Raji (cell line): ENCODE measurements around the gene MAEA.

Experiments used
- POLR2A ChIP-seq: IDR thresholded peaks from 2 replicates; pipeline ENCODE4 v1.6.1; 2011; ENCODE audit warnings: low read depth, low read length, control low read depth; ENCODE audit not compliant: insufficient read depth

The MAEA gene

DNA sequence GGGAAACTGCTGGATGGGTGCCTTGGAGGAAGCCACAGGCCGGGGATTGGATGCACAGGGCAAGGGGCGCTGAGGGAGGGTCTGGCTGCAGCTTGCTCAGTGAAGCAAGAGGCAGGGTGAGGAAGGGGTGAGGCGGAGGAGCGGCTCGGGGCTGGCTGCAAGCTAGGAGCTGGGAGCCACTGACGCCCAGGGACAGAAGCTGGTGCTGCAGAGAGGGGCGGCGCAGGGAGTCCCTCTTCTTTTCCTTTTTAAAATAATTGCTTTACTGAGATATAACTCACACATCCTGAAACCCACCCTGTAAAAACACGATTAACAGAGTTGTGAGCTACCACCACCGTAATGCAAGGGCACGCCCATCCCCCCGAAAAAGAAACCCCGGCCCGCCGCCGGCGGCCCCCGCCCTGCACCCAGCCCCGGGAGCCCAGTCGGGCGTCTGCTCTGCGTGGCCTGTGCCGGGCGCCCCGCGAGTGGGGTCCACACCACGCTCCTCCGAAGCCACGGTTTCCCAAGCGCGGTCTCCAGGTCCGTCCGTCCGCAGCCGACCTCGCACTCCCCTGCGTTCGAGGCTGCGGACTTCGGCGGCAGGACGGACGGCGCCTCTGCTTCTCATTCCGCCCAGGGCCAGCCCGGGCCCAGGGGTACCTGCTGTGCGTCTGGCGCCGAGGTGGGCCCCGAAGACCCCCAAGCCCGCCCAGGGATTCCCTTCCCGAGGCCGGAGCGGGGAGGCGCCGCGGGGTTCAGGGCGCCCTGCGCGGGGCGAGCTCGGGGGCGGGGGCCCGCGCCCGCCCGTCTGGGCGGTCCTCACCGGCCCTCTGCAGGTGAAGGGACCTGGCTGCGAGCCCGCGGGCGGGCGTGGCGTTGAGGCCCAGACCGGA is 56.5 kb downstream of the MAEA start:
- TF ChIP-seq POLR2A: no peak; the same call in 1 of the 2 replicates

DNA sequence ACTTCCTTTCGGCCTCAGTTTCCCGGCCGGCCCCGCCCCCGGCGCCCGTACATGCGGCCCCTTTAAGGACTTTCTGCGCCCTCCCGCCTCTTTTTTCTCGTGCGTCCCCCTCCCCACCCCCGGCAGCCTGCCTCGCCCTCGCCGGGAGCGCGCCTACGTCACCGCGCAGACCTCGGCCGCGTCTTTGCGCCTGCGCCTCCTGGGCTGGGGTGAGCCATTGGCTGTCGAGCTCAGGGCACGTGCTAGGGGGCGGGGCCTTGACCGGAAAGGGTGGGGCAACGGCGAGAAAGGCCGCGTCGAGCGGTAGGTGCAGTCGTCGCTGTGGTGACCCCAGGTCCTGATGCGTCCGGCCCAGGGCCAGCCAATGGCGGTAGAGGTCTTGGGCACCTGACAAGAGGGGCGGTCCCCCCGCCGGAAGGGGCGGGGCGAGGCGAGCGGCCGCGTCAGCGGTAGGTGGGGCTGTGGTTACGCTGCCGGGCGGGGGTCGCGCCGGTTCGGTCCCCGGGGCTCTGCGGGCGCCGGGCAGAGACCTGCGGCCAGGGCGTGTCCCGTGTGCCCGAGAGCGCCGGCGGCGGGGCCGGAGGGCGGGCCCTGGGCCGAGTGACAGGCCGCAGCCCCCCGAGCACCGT is 57.2 kb downstream of the MAEA start, which contains the start of gene UVSSA:
Gene UVSSA (plus strand): TSS at position 428 of the 629 bp plus-strand sequence. CDS start 884 bp downstream, outside the sequence.
- TF ChIP-seq POLR2A: peak; percentile 68

DNA sequence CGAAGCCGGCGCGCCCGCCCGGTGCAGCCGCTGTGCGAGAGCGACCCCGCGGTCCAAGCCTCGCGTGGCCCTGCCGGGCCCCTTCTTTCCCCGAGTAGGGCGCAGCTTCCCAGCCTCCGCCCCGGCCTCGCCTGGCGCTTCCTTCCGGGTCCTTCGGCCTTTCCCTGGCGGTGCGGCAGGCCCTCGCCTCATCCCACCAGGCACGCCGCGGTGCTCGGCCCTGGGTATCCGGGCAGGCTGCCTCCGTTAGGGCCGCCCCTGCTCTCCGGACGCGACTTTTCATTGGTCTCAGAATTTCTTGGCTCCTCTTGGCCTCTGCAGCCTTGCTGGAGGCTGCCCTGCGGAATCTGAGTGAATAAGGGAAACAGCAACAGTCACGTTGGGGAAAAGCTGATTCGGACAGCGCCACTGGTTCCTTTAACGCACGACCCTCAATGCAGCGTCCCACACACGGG is 57.7 kb downstream of the MAEA start:
- peak; percentile 41 for TF ChIP-seq POLR2A

DNA sequence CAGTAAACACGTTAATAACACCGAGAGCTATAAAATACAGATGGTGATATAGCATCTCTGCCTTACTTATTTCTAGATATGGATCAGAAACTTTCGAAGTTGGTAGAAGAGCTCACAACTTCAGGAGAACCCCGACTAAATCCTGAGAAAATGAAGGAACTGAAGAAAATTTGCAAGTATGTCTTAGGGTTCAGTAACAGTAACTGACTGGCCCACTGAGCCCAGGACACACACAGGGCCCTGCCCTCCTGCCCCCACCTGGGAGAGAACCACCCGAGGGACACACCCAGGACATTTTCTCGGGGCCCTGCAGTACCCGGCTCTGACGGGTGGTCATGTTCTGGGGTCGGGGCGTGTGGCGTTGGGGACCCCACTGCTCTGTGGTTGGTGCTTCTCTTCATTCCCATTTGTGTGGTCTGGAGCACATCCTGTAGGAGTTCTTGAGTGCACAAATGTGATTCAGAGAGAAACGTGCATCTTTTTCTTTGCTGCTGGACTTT is 58.4 kb downstream of the MAEA start:
- TF ChIP-seq POLR2A: 0 out of 2 replicates have a peak, but pooled peaks have one; percentile 19

DNA sequence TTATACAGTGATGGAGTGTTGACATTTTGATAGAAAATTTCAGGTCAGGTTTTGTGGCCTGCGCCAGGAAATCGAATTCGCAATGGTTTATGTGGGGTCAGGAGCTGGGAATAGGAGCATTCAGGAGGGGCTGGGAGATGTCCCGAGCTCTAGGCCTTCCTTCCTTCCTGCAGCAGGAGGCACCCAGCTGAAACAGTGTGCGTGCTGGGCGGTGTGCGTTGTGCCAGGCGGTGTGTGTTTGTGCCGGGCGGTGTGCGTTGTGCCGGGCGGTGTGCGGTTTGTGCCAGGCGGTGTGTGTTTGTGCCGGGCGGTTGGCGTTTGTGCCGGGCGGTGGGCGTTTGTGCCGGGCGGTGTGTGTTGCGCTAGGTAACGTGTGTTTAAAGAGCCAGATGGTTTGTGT is 59.1 kb downstream of the MAEA start:
- TF ChIP-seq POLR2A: no peak

DNA sequence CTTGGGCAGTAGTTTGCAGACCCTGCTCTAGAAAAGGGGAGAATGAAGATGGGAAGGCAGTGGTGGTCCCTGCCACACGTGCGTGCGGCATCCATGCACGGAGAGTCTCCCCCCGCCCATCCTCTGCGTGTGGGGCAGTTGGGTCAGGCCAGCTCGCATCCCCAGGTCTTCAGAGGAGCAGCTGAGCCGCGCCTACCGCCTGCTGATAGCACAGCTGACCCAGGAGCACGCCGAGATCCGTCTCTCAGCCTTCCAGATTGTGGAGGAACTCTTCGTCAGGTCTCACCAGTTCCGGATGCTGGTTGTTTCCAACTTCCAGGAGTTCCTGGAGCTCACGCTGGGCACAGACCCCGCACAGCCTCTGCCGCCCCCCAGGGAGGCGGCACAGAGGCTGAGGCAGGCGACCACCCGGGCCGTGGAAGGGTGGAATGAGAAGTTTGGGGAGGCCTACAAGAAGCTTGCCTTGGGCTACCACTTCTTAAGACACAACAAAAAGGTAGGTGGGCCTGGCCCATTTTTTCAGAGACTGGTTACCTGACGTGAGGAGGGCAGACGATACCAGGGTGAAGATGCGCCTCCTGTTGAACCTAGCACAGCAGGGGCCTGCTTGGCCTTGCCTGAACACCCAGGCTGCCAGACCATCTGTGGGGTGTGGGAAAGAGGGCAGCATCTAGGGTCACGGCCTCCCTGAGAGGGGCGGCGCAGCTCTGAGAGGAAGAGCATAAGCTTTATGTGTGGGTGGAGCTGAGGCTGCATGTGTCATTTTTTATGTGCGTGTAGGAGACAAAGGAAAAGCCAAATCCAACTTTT is 59.9 kb downstream of the MAEA start:
- TF ChIP-seq POLR2A: no peak

DNA sequence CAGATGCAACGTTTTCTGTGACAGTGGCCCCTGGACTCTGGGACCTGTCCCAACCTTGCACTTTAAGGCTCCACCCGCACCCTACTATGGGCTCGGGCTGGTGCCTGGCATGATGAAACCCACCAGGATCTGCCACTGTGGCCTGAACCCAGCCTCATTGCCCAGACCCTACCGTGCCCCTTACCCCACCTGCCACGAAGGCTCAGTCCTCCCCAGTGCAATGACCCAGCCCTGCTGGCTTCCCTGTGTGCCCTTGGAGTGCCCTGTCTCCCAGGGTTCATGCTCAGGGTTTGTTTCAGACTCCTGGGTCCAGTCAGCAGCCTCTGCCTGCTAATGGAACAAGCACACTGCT is 60.5 kb downstream of the MAEA start:
- TF ChIP-seq POLR2A: no peak

DNA sequence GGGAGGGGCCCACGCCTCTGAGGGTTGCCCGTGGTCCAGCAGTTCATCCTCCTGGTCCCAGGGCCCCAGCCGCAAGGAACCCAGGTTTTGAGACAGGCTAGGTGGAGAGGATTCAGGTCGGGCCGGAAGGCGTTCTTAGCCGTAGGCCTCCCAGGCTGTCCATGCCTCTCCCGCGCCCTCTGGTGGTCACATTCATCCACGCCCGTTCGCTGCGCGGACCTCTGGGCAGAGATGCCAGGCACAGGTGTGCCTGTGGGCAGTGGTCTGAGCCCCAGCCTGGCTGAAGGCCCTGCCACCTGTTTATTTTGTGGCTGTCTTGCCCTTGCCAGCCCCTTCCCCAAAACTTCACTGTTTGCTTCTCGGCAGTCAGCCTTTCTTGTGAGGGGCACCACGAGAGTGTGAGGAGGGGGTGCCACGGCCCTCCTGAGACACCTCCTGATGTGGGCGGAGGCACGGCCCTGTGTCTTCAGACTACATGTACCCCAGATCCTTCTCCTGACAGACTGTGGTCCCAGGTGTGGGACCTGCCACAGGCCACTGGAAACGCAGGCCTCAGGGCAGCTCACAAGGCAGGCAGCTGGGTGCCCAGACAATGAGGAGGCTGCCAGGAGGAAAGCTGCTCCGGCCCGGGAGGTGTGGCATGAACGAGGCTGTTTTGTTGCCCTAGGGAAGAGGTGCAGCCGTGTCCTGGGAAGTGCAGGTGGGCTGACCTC is 62.3 kb downstream of the MAEA start:
- TF ChIP-seq POLR2A: no peak

DNA sequence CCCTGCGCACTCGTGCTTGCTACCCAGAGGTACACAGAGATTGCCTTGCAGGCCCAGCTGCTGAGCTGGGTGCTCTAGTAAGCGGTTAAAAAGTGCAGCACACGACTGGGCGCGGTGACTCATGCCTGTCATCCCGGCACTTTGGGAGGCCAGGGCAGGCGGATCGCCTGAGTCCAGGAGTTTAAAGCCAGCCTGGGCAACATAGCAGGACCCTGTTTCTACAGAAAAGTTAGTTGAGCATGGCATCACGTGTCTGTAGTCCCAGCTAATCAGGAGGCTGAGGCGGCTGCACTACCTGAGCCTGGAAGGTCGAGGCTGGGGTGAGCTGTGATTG is 62.8 kb downstream of the MAEA start:
- TF ChIP-seq POLR2A: no peak

DNA sequence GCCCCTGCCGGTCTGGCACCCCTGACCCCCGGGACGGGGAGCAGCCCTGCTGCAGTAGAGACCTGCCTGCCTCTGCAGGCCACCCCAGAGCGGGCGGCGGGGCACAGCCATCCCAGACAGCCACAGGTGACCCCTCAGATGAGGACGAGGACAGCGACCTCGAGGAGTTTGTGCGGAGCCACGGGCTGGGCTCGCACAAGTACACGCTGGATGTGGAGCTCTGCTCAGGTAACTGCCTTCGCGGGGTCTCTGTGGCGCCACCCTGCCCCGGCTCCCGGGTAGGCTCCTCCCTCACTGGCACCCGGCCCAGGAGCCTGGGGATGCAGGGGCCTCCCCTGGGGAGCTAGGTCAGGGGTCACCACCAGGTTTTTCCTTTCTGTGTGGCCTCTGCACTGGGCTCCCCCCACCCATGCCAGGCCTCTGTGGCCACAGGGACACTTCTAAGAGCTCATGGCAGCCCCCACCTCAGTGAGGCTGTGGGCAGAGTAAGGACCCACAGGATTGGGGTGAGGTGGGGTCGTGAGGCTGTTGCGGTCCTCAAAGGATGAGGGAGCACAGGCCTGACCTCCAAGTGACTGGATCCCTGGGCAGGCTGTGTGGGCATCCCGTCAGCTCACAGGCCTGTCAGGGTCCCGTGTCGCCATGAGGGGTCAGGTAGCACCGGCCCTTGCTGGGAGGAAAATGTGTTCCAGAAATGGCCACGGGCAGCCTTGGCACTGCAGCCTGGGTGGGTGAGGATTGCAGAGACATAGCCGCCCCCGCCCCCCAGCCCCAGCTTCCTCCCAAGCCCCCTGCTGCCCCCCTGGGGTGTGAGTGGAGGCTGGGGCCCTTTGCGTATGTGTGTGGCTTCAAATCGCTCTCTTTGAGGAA is 63.7 kb downstream of the MAEA start:
- no peak for TF ChIP-seq POLR2A

DNA sequence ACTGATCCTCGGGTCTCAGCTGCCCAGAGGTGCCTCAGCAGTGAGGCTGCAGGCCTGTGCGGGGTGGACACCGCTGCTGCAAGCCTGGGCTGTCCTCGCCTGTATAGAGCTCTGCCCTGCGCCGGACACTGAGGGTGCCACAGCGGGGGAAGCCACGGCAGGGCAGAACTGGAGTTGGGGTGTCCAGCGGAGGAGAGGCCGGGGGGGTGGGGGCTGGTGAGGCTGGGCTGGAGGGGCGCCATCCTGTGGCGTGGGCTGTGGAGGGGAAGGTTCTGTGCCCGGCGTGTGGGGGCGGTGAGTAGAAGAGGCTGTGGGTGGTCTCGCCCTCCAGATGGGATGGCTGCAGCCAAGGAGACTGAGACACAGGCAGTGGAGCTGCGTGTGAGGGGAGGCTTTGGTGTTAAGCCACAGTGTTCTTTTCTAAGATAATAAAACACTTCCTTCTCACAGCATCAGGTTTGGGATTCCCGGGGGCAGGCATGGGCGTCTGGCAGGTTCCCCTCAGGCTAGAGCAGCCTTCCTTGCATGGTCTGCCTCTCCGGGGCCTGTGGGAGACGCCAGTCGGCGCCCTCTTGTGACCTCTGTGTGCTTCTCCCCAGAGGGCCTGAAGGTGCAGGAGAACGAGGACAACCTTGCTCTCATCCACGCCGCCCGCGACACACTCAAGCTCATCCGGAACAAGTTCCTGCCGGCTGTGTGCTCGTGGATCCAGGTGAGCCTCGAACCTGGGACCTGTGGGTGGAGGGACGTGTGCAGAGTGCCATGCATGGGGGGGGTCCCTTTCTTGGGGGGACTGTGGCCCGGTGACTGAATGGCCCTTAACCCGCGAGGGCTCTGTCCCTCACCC is 64.7 kb downstream of the MAEA start:
- no peak for TF ChIP-seq POLR2A

DNA sequence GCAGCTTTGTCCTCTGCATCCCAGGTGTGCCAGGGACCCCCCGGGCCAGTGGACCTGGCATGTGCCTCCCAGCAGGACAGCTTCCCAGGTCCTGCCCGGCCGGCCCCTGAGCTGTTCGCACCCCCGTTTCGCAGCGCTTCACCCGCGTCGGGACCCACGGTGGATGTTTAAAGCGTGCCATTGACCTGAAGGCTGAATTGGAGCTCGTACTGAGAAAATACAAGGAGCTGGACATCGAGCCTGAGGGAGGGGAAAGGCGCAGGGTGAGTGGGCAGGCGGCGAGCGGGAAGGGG is 65.2 kb downstream of the MAEA start:
- no peak for TF ChIP-seq POLR2A

DNA sequence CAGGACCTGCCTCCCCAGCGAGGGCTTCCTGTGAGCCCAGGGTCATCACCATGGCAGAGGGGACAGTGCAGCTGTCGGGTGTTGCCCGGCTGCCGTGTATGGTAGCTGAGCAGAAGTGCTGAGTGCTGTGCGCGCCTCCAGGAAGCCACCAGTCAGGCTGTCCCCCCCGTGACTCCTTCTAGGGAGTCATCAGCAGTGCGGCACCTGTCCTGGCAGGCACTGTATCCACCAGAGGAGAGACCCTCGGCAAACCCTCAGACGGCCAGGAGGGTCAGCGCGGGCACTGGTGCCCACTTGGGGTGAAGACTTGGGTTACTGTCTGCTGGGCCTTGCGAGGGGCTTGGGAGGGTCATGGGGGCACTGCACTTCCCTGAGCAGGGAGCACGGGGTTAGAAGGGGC is 65.7 kb downstream of the MAEA start:
- TF ChIP-seq POLR2A: no peak
